ENCODE data around the gene SEMA7A.

Gene SEMA7A

GRCh38 chr15:74442063-74442462 is 8.3 kb upstream of the SEMA7A start:
- TF ChIP-seq SIN3A (IDR thresholded peaks at IDR 0.05; ENCODE audit: borderline replicate concordance, insufficient read depth, low read length): no peak
- no peak for TF ChIP-seq POLR2AphosphoS5 (IDR thresholded peaks at IDR 0.05; ENCODE audit: low read depth, low read length)
- no peak for TF ChIP-seq FOXP2 (optimal IDR thresholded peaks at IDR 0.05; ENCODE audit: borderline replicate concordance, extremely low read depth, extremely low read length, insufficient read depth)
- no peak for TF ChIP-seq REST (IDR thresholded peaks at IDR 0.05; ENCODE audit: insufficient read depth in 1 of 2, low read depth in 2 of 2, low read length in 2 of 2)
- TF ChIP-seq TAF1 (IDR thresholded peaks at IDR 0.05; ENCODE audit: borderline replicate concordance, insufficient read depth, low read length): no peak

- TF ChIP-seq TAF1 (IDR thresholded peaks at IDR 0.05; ENCODE audit: borderline replicate concordance, insufficient read depth, low read length) (no peak), SIN3A (IDR thresholded peaks at IDR 0.05; ENCODE audit: borderline replicate concordance, insufficient read depth, low read length) (no peak), POLR2AphosphoS5 (IDR thresholded peaks at IDR 0.05; ENCODE audit: low read depth, low read length) (no peak)
Observed at GRCh38 chr15:74441248-74441941, 7.6 kb upstream of the SEMA7A start.

DNA sequence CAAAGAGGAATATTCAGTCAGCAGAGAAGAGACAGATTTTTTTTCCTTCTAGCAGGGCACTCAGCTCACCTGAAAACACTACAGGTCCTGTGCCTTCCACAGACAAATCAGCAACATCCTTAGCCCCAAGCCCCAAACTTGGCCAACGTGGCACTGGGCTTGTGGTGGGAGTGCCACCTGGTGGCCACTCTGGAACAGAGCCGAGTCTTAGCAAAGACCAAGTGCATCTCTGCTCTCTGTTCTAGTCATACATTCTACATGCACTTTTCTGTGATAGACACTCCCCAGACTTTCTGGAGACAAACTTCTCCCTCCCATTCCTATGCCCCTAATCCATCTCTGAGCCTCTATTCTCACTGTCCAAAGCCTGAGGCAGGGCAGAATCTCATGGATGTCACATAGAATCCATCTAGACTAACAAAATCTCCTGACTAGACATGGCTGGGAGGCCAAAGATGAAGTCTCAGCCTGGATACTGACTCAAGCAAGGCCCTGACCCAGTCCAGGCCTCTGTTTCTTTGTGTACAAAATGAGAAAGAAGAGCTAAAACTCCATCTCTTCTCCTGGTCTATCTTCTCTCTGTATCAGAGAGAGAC is 5.1 kb upstream of the SEMA7A start:
- TF ChIP-seq TAF1 (IDR thresholded peaks at IDR 0.05; ENCODE audit: borderline replicate concordance, insufficient read depth, low read length) (no peak), FOXP2 (optimal IDR thresholded peaks at IDR 0.05; ENCODE audit: borderline replicate concordance, extremely low read depth, extremely low read length, insufficient read depth) (peak; percentile 36)

- TF ChIP-seq TAF1 (IDR thresholded peaks at IDR 0.05; ENCODE audit: borderline replicate concordance, insufficient read depth, low read length): no peak
- no peak for TF ChIP-seq SIN3A (IDR thresholded peaks at IDR 0.05; ENCODE audit: borderline replicate concordance, insufficient read depth, low read length)
- TF ChIP-seq REST (IDR thresholded peaks at IDR 0.05; ENCODE audit: insufficient read depth in 1 of 2, low read depth in 2 of 2, low read length in 2 of 2): no peak
- TF ChIP-seq FOXP2 (optimal IDR thresholded peaks at IDR 0.05; ENCODE audit: borderline replicate concordance, extremely low read depth, extremely low read length, insufficient read depth): no peak
- no peak for TF ChIP-seq POLR2AphosphoS5 (IDR thresholded peaks at IDR 0.05; ENCODE audit: low read depth, low read length)
Observed at GRCh38 chr15:74438206-74438605, 4.4 kb upstream of the SEMA7A start.

- no peak for TF ChIP-seq POLR2AphosphoS5 (IDR thresholded peaks at IDR 0.05; ENCODE audit: low read depth, low read length)
- TF ChIP-seq SIN3A (IDR thresholded peaks at IDR 0.05; ENCODE audit: borderline replicate concordance, insufficient read depth, low read length): no peak
- no peak for TF ChIP-seq TAF1 (IDR thresholded peaks at IDR 0.05; ENCODE audit: borderline replicate concordance, insufficient read depth, low read length)
- no peak for TF ChIP-seq REST (IDR thresholded peaks at IDR 0.05; ENCODE audit: insufficient read depth in 1 of 2, low read depth in 2 of 2, low read length in 2 of 2)
- no peak for TF ChIP-seq FOXP2 (optimal IDR thresholded peaks at IDR 0.05; ENCODE audit: borderline replicate concordance, extremely low read depth, extremely low read length, insufficient read depth)
Observed at GRCh38 chr15:74434263-74435136, 742 bp upstream of the SEMA7A start.
